Measurements from ENCODE around the gene CYRIA.

The CYRIA gene

GRCh38 chr2:16684676-16685339 lies 19.2 kb upstream of the CYRIA start:
- no peak for DNase-seq (ENCODE audit: extremely low spot score)
- ChIA-PET CTCF (interaction anchor here (1.1 kb wide), 1 partner anchor 11 kb away, joined by 3 read pairs; no protein-coding TSS in a partner anchor), POLR2A (no interaction called here)
- TF ChIP-seq CTCF (IDR thresholded peaks at IDR 0.05; ENCODE audit: control extremely low read depth, extremely low read depth, low read depth, missing control alignments): no peak

- CTCF ChIA-PET: interaction anchor here (0.9 to 1.7 kb wide), 4 partner anchors 10 to 53 kb away, joined by 3 to 4 read pairs (median 4); no protein-coding TSS in a partner anchor
Observed at GRCh38 chr2:16683576-16683975, 17.9 kb upstream of the CYRIA start.

GRCh38 chr2:16682431-16683118 lies 16.9 kb upstream of the CYRIA start:
- CTCF ChIA-PET: interaction anchor here (0.8 to 1.7 kb wide), 4 partner anchors 14 to 52 kb away, joined by 3 to 4 read pairs (median 4); no protein-coding TSS in a partner anchor
- TF ChIP-seq CTCF (IDR thresholded peaks at IDR 0.05; ENCODE audit: control extremely low read depth, extremely low read depth, low read depth, missing control alignments): no peak
- POLR2A ChIA-PET: no interaction called here
- DNase-seq (ENCODE audit: extremely low spot score): no peak

More at GRCh38 chr2:16683576-16683975, 17.9 kb upstream of the CYRIA start:
- no peak for TF ChIP-seq CTCF (IDR thresholded peaks at IDR 0.05; ENCODE audit: control extremely low read depth, extremely low read depth, low read depth, missing control alignments)
- POLR2A ChIA-PET: no interaction called here
- no peak for DNase-seq (ENCODE audit: extremely low spot score)

GRCh38 chr2:16680781-16681180 lies 15.1 kb upstream of the CYRIA start:
- no peak for TF ChIP-seq CTCF (IDR thresholded peaks at IDR 0.05; ENCODE audit: control extremely low read depth, extremely low read depth, low read depth, missing control alignments)
- ChIA-PET POLR2A (no interaction called here), CTCF (interaction anchor here (2.6 to 3.0 kb wide), 3 partner anchors 8 to 27 kb away, joined by 7 to 14 read pairs (median 11); no protein-coding TSS in a partner anchor)

GRCh38 chr2:16680304-16680703 lies 14.7 kb upstream of the CYRIA start:
- no peak for TF ChIP-seq CTCF (IDR thresholded peaks at IDR 0.05; ENCODE audit: control extremely low read depth, extremely low read depth, low read depth, missing control alignments)
- CTCF ChIA-PET: interaction anchor here (1.2 to 3.0 kb wide), 4 partner anchors 9 to 61 kb away, joined by 3 to 14 read pairs (median 9); no protein-coding TSS in a partner anchor
- POLR2A ChIA-PET: no interaction called here
- DNase-seq (ENCODE audit: extremely low spot score): no peak

More at GRCh38 chr2:16680781-16681180, 15.1 kb upstream of the CYRIA start:
- no peak for DNase-seq (ENCODE audit: extremely low spot score)

- CTCF ChIA-PET: interaction anchor here (1.0 to 3.0 kb wide), 9 partner anchors 9 to 78 kb away, joined by 3 to 14 read pairs (median 4); partner anchors contain the start of gene CYRIA
- POLR2A ChIA-PET: no interaction called here
- no peak for TF ChIP-seq CTCF (IDR thresholded peaks at IDR 0.05; ENCODE audit: control extremely low read depth, extremely low read depth, low read depth, missing control alignments)
- no peak for DNase-seq (ENCODE audit: extremely low spot score)
Observed at GRCh38 chr2:16678964-16679363, 13.3 kb upstream of the CYRIA start.

Measured in GM10248 (cell line).